HG02571 (cell line): ENCODE data around the gene GOLGA6D.
"Not testable (repeated sequence)": the region's sequence is repeated elsewhere in the genome, so short reads cannot be mapped to it uniquely, and the experiment has no call there.

Experiments used
- ATAC-seq: cut with Tn5 transposase; IDR thresholded peaks from one replicate; pipeline ENCODE4 v1.9.1; 2021; ENCODE audit warnings: mild to moderate bottlenecking, moderate library complexity; ENCODE audit not compliant: unreplicated experiment

GOLGA6D gene

GRCh38 chr15:75328493-75329314, 46.1 kb downstream of the GOLGA6D start:
- no peak for ATAC-seq

- no peak for ATAC-seq
Observed at GRCh38 chr15:75329571-75329970, 46.9 kb downstream of the GOLGA6D start.

- not testable (repeated sequence) for ATAC-seq
Observed at GRCh38 chr15:75332093-75332492, 49.5 kb downstream of the GOLGA6D start.

- not testable (repeated sequence) for ATAC-seq
Observed at GRCh38 chr15:75333654-75334419, 51.2 kb downstream of the GOLGA6D start.

- ATAC-seq: no peak
Observed at GRCh38 chr15:75335313-75335704, 52.7 kb downstream of the GOLGA6D start.

GRCh38 chr15:75335705-75336355, 53.2 kb downstream of the GOLGA6D start, which contains the start of gene COMMD4:
COMMD4 (plus strand) TSS chr15:75336063; CDS start chr15:75336090, 27 bp downstream.
- peak; percentile 61 for ATAC-seq

- ATAC-seq: no peak
Observed at GRCh38 chr15:75338661-75339240, 56.1 kb downstream of the GOLGA6D start.

- no peak for ATAC-seq
Observed at GRCh38 chr15:75339531-75340240, 57.1 kb downstream of the GOLGA6D start.

GRCh38 chr15:75342221-75342620, 59.6 kb downstream of the GOLGA6D start:
- ATAC-seq: no peak

GRCh38 chr15:75343953-75344352, 61.3 kb downstream of the GOLGA6D start:
- not testable (repeated sequence) for ATAC-seq
